ENCODE results near the gene TRIM59.

TRIM59 gene

DNA sequence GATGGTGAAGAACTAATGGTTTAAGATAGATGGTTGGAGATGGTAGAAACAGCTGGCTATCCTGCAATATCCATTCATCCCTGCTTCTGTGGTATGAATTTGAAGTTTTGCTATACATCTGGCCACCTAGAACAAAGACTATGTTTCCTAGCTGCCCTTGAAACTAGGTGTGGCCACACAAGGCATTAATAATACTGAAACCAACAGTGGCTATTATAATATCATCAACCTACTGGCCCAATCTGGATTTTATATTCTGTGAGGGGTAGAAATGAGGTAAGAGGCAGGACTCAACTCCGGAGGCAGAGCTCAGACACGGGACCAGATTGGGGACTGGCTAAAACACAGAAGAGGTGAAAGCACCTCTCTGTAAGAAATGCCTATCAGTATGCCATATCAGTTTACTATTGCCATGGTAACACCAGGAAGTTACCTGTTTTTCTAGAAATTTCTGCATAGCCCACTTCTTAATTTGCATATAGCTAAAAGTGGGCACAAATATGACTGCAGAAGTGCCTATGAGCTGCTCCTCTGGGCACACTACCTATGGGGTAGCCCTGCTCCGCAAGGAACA lies 58.9 kb downstream of the TRIM59 start:
- no peaks in the 10 kb centered on the region for H3K79me2 ChIP-seq (ENCODE audit: insufficient read depth, low read length)
- no peak overlapping the region for H3K4me2 ChIP-seq (ENCODE audit: low read depth, low read length, poor library complexity, severe bottlenecking)
- no peak overlapping the region for H3K4me3 ChIP-seq (ENCODE audit: low read length, poor library complexity, severe bottlenecking)
- H3K27me3 ChIP-seq (ENCODE audit: insufficient read depth, low read length, poor library complexity, severe bottlenecking) = no peaks in the 10 kb centered on the region
- no peaks in the 10 kb centered on the region for H4K20me1 ChIP-seq (ENCODE audit: insufficient read depth, low read length, poor library complexity, severe bottlenecking)
- H3K9ac ChIP-seq (ENCODE audit: low read depth, low read length, poor library complexity, severe bottlenecking) = no peak overlapping the region
- no peak overlapping the region for H2AFZ ChIP-seq (ENCODE audit: low read length)
- no peaks in the 10 kb centered on the region for H3K36me3 ChIP-seq (ENCODE audit: insufficient read depth, low read length)
- H3K4me1 ChIP-seq (ENCODE audit: insufficient read depth, low read length, poor library complexity, severe bottlenecking) = peaks cover 3% of the 10 kb centered on the region
- no peaks in the 10 kb centered on the region for H3F3A ChIP-seq (ENCODE audit: low read depth)
- H3K9me2 ChIP-seq (replicated peaks; ENCODE audit: low read depth, low read length) = no peaks in the 10 kb centered on the region
- TF ChIP-seq, protein P1, sequence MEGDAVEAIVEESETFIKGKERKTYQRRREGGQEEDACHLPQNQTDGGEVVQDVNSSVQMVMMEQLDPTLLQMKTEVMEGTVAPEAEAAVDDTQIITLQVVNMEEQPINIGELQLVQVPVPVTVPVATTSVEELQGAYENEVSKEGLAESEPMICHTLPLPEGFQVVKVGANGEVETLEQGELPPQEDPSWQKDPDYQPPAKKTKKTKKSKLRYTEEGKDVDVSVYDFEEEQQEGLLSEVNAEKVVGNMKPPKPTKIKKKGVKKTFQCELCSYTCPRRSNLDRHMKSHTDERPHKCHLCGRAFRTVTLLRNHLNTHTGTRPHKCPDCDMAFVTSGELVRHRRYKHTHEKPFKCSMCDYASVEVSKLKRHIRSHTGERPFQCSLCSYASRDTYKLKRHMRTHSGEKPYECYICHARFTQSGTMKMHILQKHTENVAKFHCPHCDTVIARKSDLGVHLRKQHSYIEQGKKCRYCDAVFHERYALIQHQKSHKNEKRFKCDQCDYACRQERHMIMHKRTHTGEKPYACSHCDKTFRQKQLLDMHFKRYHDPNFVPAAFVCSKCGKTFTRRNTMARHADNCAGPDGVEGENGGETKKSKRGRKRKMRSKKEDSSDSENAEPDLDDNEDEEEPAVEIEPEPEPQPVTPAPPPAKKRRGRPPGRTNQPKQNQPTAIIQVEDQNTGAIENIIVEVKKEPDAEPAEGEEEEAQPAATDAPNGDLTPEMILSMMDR (conservative IDR thresholded peaks at IDR 0.05; ENCODE audit: low read length) = no peak
- no peak for TF ChIP-seq EZH2phosphoT487 (IDR thresholded peaks at IDR 0.05; ENCODE audit: borderline replicate concordance)
- H3K9me3 ChIP-seq (ENCODE audit: insufficient read depth, low read depth, low read length) = no peaks in the 10 kb centered on the region
